ENCODE results near the gene ARID3B. TPM values are rescaled to one million over a fixed set of nuclear protein-coding genes. Genes with fewer than 3 reads are reported as not detected.

ARID3B gene
- total RNA-seq, 1 donor from 2014 or later = 70.0 TPM

DNA sequence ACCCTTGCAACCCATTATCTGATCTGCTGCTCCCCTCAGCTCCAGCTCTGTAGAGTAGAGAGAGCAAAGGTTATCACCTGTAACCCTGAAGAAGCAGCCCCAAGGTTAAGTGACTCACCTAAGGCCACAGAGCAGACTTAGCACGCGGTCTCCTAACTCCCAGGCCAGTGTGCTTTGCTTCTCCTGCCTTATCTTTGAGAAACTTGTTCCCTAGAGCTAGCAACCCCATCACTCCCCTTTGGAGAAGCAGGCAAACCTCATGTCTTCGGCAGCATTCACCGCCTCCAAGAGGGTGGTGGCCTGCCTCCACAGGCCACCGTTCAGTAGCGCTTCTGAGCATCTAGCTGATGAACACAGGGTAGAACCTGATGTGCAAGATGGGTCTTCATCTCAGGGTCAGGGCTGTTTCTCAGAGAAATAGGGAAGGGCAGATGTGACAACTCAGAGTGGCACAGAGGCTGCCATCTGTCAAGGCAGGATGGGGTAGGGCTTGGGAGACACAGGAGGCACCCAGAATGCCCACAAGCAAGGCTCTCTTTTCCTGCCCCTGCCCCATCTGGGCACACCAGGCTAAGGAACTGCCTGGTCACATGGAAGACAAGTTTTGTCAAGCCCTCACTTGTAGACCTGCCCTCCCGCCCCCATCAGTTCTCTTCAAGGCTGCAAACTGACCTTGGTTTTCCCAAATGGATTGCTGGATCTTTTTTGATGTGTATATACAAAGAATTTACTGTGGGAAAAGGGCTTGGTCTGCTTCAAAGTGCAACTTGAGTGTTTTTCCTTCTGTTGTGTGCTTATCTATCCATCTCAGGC is 39.7 kb downstream of the ARID3B start:
- TF ChIP-seq CTCF (IDR thresholded peaks at IDR 0.05; ENCODE audit: unreplicated experiment) = no peak
- peaks cover 5% of the 10 kb centered on the region for H3K27me3 Mint-ChIP-seq (ENCODE audit: unreplicated experiment)
- peak overlapping the region; percentile 82 for H3K27ac Mint-ChIP-seq (ENCODE audit: unreplicated experiment)
- no peaks in the 10 kb centered on the region for H3K9me3 Mint-ChIP-seq (ENCODE audit: unreplicated experiment)
- no peak for DNase-seq (ENCODE audit: low spot score)
- peaks cover 55% of the 10 kb centered on the region for H3K4me1 Mint-ChIP-seq (ENCODE audit: unreplicated experiment)
- no peak overlapping the region for H3K4me3 Mint-ChIP-seq (ENCODE audit: unreplicated experiment)
- peaks cover 19% of the 10 kb centered on the region for H3K36me3 Mint-ChIP-seq (ENCODE audit: low read depth, unreplicated experiment)

DNA sequence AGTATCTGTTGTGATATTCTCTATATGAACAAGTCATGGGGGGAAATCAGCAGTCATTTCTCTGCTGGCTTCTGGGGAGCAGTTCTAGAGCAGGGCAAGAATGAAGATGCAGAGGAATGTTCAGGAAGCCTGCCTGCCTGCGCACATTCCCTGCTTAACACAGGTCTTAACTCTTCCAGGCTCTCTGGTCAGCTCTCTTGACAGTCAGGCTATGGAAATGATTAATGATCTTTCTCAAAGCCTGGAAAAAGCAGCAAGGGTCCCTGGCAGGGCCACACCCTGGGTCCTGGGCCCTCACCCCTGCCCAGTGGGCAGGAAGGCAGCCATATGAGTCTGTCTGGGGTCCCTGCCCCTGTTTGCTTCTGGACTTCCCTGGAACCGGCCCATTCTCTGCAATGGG is 43.2 kb downstream of the ARID3B start:
- Mint-ChIP-seq H3K36me3 (ENCODE audit: low read depth, unreplicated experiment) (peaks cover 30% of the 10 kb centered on the region), H3K9me3 (ENCODE audit: unreplicated experiment) (no peaks in the 10 kb centered on the region), H3K4me3 (ENCODE audit: unreplicated experiment) (no peak overlapping the region), H3K27me3 (ENCODE audit: unreplicated experiment) (peaks cover 5% of the 10 kb centered on the region), H3K4me1 (ENCODE audit: unreplicated experiment) (peaks cover 68% of the 10 kb centered on the region), H3K27ac (ENCODE audit: unreplicated experiment) (peak overlapping the region; percentile 82)
- no peak for TF ChIP-seq CTCF (IDR thresholded peaks at IDR 0.05; ENCODE audit: unreplicated experiment)
- DNase-seq (ENCODE audit: low spot score) = no peak

GRCh38 chr15:74584779-74585178 is 43.8 kb downstream of the ARID3B start:
- Mint-ChIP-seq H3K4me1 (ENCODE audit: unreplicated experiment) (peaks cover 71% of the 10 kb centered on the region), H3K36me3 (ENCODE audit: low read depth, unreplicated experiment) (peaks cover 24% of the 10 kb centered on the region), H3K27me3 (ENCODE audit: unreplicated experiment) (peaks cover 1% of the 10 kb centered on the region), H3K4me3 (ENCODE audit: unreplicated experiment) (peak overlapping the region; percentile 31), H3K27ac (ENCODE audit: unreplicated experiment) (peak overlapping the region; percentile 82), H3K9me3 (ENCODE audit: unreplicated experiment) (no peaks in the 10 kb centered on the region)
- DNase-seq (ENCODE audit: low spot score) = no peak
- TF ChIP-seq CTCF (IDR thresholded peaks at IDR 0.05; ENCODE audit: unreplicated experiment) = no peak

DNA sequence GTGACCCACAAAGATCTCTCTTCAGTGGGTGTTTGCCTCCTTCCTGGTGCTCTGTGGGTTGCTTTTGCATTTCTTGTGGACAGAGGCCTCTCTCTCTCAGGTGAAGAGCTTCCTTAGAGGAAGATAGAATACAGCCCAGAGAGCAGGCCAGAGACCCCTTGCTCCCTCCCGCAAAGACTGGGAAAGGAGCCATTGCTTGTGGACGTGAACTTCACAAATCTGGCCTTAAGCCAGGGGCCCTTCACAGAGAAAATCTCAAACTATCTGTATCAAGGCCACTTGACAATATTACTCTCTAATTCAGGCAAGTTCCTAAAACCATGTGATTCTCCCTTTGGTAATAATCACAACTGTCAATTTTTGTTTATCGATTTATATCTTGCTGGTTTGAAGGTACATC is 44.2 kb downstream of the ARID3B start:
- Mint-ChIP-seq H3K4me1 (ENCODE audit: unreplicated experiment) (peaks cover 74% of the 10 kb centered on the region), H3K4me3 (ENCODE audit: unreplicated experiment) (no peak overlapping the region), H3K9me3 (ENCODE audit: unreplicated experiment) (no peaks in the 10 kb centered on the region), H3K27ac (ENCODE audit: unreplicated experiment) (no peak overlapping the region), H3K36me3 (ENCODE audit: low read depth, unreplicated experiment) (peaks cover 26% of the 10 kb centered on the region), H3K27me3 (ENCODE audit: unreplicated experiment) (peaks cover 1% of the 10 kb centered on the region)
- no peak for DNase-seq (ENCODE audit: low spot score)
- no peak for TF ChIP-seq CTCF (IDR thresholded peaks at IDR 0.05; ENCODE audit: unreplicated experiment)

DNA sequence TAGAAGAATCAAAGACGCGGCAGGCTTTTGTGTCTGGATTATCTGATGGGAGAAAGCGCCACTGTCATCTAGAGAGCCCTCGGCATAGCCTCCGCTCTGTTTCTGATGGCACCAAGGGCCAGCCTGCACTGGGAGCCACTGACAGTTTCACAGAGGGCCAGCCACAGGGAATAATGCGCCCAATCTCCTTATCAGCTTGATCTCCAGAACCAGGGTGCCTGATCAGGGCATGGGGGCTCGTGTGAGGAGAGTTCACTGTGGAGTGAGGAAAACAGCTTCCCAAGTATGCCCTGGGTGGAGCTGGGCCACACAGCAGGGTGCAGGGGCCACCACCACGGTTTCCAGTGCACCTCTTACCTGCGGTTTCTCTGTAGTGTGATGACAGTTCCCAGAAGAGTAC is 44.8 kb downstream of the ARID3B start:
- Mint-ChIP-seq H3K36me3 (ENCODE audit: low read depth, unreplicated experiment) (peaks cover 29% of the 10 kb centered on the region), H3K27ac (ENCODE audit: unreplicated experiment) (no peak overlapping the region), H3K27me3 (ENCODE audit: unreplicated experiment) (peaks cover 1% of the 10 kb centered on the region), H3K9me3 (ENCODE audit: unreplicated experiment) (no peaks in the 10 kb centered on the region), H3K4me3 (ENCODE audit: unreplicated experiment) (no peak overlapping the region), H3K4me1 (ENCODE audit: unreplicated experiment) (peaks cover 74% of the 10 kb centered on the region)
- DNase-seq (ENCODE audit: low spot score) = no peak
- TF ChIP-seq CTCF (IDR thresholded peaks at IDR 0.05; ENCODE audit: unreplicated experiment) = no peak
